Activated T-cell treated with anti-CD3 and anti-CD28 coated beads, Interleukin-2, amount 50 U/mL, for 48 hours (primary cell): Measurements from ENCODE around the gene PNMA3.
"Not testable (repeated sequence)": the region's sequence is repeated elsewhere in the genome, so short reads cannot be mapped to it uniquely, and the experiment has no call there.

Experiments
- DNase-seq, 2 experiments: peaks; one replicate each; pipeline ENCODE4 v3.0.0-alpha.2; 2020

PNMA3 gene

DNA sequence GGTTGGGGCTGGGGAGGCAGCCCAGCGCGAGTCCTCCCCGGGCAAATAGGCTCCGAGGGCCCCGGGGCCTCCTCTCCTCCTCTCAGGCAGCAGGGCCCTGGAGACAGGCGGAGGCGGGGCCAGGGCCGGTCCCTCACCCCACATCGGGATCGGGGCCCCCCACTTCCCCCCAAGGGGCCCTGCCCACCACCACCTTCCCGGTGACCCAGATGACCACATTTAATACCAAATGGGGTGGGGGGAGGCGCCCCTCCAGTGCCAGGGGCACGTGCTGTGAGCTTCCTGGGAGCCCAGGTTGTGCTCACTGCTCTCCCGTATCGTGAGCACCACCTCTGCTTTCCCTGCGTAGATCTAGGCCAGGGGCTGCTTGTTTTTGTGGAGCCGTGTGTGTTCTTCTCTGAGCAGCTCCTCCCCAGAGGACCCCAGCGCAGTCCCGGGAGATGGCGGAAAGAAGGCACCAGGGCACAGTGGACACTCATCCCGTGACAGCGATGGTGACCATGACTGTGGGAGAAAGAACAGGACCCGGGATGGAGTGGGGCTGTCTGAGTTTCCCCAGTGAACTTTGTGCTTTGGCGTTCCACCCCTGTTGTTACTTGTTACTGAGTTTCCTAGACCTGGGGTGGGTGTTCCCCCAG is 18.1 kb downstream of the PNMA3 start:
- no peak for DNase-seq

DNA sequence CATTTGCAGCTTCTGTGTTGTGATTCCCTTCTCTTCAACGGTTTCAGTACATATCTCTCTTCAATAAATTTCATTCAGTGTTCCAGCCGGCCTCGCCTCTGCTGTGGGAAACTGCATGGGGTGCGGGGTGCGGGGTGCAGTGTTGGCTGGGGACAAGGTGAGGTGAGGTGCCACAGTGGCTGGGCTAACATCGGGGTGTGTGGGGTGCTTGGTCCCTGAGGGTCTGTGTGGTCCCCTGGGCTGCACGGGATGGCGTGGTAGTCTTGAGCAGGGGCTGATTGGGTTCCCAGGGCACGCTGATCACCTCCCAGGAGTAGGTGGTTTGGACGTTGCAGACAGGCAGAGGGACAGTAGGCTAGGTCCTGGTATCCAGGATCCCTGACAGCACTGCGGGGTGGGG is 18.7 kb downstream of the PNMA3 start:
- no peak for DNase-seq

DNA sequence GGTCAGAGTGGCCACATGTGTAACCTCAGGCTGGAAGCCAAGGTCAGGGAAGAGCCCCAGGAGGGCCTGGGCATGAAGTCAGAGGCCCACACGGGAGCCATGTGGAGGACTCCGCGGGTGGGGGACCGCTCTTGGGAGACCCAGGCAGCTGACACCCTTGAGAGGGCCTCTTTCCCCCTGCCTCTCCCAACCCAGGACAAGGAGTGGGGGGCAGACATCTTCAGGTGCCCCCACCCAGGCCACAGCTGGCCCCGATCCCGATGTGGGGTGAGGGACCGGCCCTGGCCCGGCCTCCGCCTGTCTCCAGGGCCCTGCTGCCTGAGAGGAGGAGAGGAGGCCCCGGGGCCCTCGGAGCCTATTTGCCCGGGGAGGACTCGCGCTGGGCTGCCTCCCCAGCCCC is 19.1 kb downstream of the PNMA3 start:
- no peak for DNase-seq

DNA sequence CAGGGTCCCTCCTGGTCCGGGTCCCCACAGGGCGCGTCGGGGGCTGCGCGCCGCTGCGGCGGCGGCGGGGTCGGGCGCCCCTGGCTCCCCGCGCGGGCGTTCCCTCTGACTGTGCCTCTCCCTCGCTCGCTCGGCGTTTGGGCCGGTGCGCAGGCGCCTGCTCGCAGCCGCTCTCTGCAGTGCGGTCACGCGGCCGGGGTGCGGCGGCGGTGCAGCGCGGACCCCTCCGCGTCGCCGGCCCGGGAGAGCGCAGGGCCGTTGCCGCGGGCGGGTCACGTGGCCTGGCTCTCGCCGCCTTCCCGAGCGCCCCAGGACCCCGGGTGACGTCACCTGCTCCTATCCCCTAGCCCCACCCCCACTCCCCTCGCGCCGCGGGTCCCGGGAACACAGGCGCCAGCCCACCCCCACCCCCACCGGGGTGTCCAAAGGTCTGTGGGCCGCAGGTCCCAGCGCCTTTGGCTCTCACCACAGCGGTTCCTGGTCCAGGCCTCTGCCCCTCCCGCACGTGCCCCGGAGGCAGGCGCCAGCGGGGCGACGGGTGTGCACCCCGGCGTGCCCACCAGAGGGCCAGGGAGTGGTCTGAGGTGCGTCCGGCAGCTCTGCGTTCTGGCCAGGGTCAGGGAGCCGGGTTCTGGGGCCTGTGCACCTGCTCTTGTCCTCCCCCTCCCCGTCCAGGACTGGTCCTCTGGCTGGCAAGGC is 21.3 kb downstream of the PNMA3 start:
- DNase-seq = not testable (repeated sequence)

DNA sequence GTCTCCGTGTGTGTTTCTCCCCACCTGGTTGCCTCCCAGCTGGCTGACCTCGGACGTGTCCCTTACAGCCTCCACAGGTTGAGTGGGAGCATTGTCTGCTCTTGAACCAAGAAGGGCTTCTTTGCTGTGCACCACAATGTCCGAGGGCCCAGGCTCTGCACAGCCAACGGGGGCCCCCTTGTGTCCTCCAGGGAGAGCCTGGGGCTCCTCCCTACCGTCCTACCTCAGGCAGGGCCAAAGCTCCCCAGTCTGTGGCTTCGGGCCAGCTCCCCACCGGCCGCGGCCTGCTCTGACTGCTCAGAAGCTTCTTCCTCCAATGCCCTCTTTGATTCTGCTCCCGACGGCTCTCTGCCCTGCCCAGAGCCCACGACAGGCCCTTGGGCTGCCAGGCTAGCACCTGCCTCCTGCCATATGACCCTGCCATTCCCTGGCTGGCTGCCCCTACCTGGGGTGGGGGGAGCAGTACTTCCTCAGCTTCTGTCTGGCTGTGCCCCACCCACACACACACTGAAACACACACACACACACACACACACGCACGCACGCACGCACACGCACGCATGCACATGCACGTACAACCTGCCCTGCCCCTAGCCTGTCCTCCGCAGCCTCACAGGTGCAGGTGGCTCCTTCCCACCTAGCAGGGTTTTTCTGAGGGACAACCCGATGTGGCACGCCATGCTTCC is 27.1 kb downstream of the PNMA3 start:
- not testable (repeated sequence) for DNase-seq

DNA sequence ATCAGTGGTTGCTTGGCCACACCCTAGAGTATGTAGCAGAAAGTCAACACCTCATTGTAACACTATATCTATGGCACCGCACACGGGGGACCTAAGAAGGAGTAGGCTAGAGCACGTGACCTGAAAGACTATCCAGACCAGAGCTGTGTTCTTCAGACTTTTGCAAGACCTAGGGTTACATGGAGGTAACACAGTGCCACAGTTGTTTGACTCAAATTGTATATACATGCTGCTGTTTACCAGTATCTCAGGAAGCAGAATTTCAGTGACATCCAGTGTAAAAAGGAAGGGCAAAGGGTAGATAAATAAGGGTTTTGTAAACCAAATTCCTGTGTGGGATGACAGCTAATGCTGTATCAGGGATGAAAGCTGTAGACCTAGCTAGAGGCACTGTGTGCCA is 46.1 kb downstream of the PNMA3 start:
- no peak for DNase-seq

DNA sequence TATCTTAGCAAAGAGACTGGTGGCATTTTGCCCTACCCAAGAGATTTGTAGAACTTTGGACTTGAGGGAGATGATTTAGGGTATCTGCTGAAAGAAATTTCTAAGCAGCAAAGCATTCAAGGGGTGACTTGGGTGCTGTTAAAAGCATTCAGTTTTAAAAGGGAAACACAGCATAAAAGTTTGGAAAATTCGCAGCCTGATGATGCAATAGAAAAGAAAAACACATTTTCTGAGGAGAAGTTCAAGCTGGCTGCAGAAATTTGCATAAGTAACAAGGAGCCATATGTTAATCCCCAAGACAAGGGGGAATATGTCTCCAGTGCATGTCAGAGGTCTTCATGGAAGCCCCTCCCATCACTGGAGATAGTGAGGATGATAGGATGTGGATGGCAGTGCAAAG is 48.7 kb downstream of the PNMA3 start:
- not testable (repeated sequence) for DNase-seq

DNA sequence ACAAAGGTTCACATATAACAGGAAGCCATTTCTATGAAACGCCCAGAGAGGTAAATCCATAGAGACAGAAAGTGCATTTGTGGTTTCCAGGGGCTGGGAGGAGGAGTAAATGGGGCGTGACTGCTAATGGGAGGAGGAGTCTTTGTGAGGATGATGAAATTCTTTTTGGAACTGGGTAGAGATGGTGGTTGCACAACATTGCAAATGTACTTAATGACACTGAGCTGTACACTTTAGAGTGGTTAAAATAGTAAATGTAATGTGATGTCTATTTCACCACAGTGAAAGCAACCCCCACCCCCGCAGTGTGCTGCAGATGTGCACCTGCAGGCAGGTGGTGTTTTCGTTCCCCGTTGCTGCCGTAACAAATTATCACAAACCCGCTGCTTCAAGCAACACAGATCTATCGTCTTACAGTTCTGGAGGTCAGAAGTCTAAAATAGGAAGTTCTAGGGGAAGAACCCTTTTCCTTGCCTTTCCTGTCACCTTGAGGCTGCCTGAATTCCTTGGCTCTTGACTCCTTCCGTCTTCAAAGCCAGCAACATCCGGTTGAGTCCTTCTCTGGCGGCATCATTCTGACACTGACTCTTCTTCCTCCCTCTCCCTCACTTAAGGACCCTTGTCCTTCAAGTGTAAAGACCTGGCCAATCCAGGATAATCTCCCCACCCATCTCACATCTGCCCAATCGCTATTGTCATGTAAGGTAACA is 50.0 kb downstream of the PNMA3 start:
- not testable (repeated sequence) for DNase-seq
